GM13976 (cell line): ENCODE measurements around the gene RBM26.

Experiments
- DNase-seq: peaks from one replicate; pipeline ENCODE4 v3.0.0; 2012; ENCODE audit warnings: low spot score
- in situ Hi-C: fragments of 300-500 bp; cut with MboI; formaldehyde crosslinking; loops from one replicate; pipeline ENCODE4 v1.12.0; 2022; ENCODE audit warnings: low sequenced_read_pairs, mixed read lengths, inconsistent platforms; ENCODE audit not compliant: unreplicated experiment
- TF ChIP-seq, protein P1 (sequence below): IDR thresholded peaks from 2 replicates; pipeline ENCODE4 v1.5.1; 2012; ENCODE audit warnings: borderline replicate concordance, mild to moderate bottlenecking; ENCODE audit not compliant: insufficient read depth; ENCODE audit errors: extremely low read depth, missing control alignments, control extremely low read depth

RBM26 gene

DNA sequence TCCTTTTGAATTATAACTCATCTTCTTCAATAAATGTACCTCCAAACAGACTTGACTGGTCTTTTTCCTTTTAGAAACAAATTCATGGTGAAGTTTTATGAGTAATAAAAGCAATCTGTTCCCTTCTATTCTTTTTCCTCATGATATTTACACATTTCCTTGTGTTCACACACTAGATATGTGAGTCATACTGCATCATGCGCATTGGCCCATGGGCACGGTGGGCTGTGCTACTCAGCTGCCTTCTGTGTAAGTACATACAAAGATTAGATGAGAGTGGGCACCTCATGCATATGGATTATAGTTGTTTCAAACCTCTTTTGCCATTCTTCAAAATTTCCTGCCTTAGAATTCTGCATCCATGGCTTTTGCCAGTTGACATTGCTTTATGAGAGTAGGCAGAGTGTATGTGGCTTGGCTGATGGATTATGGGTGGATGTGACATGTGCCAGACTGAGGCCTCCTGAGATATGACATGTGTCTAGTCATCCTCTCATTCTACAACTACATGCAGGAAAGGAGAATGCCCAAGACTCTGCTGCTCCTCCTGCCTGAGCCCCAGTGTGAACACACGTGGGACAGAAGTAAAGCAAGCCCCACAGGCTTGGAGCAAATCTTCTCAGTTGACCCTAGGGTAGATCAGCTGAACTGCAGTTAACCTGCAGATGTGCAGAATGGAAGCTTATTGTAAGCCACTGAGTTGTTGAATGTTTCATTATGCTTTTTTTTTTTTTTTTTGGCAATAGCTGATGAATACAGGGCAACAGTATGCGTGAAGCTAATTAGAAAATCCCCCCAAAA is 109.9 kb downstream of the RBM26 start:
- DNase-seq, result no peak
- TF ChIP-seq, protein P1, sequence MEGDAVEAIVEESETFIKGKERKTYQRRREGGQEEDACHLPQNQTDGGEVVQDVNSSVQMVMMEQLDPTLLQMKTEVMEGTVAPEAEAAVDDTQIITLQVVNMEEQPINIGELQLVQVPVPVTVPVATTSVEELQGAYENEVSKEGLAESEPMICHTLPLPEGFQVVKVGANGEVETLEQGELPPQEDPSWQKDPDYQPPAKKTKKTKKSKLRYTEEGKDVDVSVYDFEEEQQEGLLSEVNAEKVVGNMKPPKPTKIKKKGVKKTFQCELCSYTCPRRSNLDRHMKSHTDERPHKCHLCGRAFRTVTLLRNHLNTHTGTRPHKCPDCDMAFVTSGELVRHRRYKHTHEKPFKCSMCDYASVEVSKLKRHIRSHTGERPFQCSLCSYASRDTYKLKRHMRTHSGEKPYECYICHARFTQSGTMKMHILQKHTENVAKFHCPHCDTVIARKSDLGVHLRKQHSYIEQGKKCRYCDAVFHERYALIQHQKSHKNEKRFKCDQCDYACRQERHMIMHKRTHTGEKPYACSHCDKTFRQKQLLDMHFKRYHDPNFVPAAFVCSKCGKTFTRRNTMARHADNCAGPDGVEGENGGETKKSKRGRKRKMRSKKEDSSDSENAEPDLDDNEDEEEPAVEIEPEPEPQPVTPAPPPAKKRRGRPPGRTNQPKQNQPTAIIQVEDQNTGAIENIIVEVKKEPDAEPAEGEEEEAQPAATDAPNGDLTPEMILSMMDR, result no peak
- in situ Hi-C loops, result no loop called here

GRCh38 chr13:79290595-79291244 is 115.3 kb downstream of the RBM26 start:
- TF ChIP-seq, protein P1, result no peak
- in situ Hi-C loops, result no loop called here
- no peak for DNase-seq

GRCh38 chr13:79289571-79289970 is 116.5 kb downstream of the RBM26 start:
- TF ChIP-seq, protein P1, result no peak
- DNase-seq, result no peak
- in situ Hi-C loops, result no loop called here

- DNase-seq, result no peak
- TF ChIP-seq, protein P1, result no peak
- in situ Hi-C loops, result no loop called here
Observed at GRCh38 chr13:79287939-79288795, 117.9 kb downstream of the RBM26 start.

DNA sequence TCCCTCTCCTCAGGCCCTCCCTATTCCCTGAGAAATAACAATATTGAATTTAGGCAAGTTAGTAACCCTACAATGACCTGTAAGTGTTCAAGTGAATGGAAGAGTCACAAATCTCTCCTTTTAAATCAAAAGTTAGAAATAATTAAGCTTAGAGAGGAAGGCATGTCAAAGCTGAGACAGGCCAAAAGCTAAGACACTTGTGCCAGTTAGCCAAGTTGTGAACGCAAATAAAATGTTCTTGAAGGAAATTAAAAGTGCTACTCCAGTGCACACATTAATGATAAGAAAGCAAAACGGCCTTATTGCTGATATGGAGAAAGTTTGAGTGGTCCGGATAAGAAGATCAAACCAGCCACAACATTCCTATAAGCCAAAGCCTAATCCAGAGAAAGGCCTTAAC is 120.9 kb downstream of the RBM26 start:
- no peak for DNase-seq
- TF ChIP-seq, protein P1, result no peak
- in situ Hi-C loops, result no loop called here

- in situ Hi-C loops, result no loop called here
- TF ChIP-seq, protein P1, result no peak
- no peak for DNase-seq
Observed at GRCh38 chr13:79283742-79284141, 122.3 kb downstream of the RBM26 start.
